ENCODE results near the gene LBHD2. TPM values are rescaled to one million over a fixed set of nuclear protein-coding genes. Genes with fewer than 3 reads are reported as not detected.

Gene LBHD2
- total and polyA plus RNA-seq, 2 of the 13 experiments (the other 11 are each of a cell fraction or from before 2014, with no cell fraction given) = 0.67 to 1.00 TPM

- TF ChIP-seq CERS6 (CRISPR knock-in tag; IDR thresholded peaks at IDR 0.05) (0 out of 2 replicates have a peak, but pooled peaks have one; percentile 62), ATF4 (CRISPR knock-in tag; IDR thresholded peaks at IDR 0.05) (peak in 1 of 2 experiments; percentile 92; a peak in 2 of 4 replicates), ATM (IDR thresholded peaks at IDR 0.05; ENCODE audit: borderline replicate concordance) (no peak), NFE2L2 (IDR thresholded peaks at IDR 0.05; ENCODE audit: low read length) (no peak), JUNB (CRISPR knock-in tag; IDR thresholded peaks at IDR 0.05; ENCODE audit: borderline replicate concordance) (no peak), FOXO4 (CRISPR knock-in tag; conservative IDR thresholded peaks at IDR 0.05) (peak; percentile 90; the same call in 1 of the 2 replicates), ETS1 (CRISPR knock-in tag; IDR thresholded peaks at IDR 0.05) (no peak), ZNF678 (CRISPR knock-in tag; IDR thresholded peaks at IDR 0.05) (no peak), ZNF12 (CRISPR knock-in tag; IDR thresholded peaks at IDR 0.05) (peak; percentile 53; the same call in 1 of the 2 replicates), ADNP (CRISPR knock-in tag; IDR thresholded peaks at IDR 0.05) (no peak), ZNF790 (CRISPR knock-in tag; IDR thresholded peaks at IDR 0.05; ENCODE audit: borderline replicate concordance) (0 out of 2 replicates have a peak, but pooled peaks have one; percentile 12), ZBTB42 (CRISPR knock-in tag; IDR thresholded peaks at IDR 0.05) (0 out of 2 replicates have a peak, but pooled peaks have one; percentile 58), HINFP (CRISPR knock-in tag; IDR thresholded peaks at IDR 0.05; ENCODE audit: low read depth) (no peak; the same call in 1 of the 2 replicates), ARHGAP35 (CRISPR knock-in tag; IDR thresholded peaks at IDR 0.05; ENCODE audit: borderline replicate concordance) (no peak), CCDC6 (CRISPR knock-in tag; IDR thresholded peaks at IDR 0.05) (peak; percentile 76), HDAC6 (IDR thresholded peaks at IDR 0.05; ENCODE audit: low read depth, low read length) (no peak), NCOR1 (IDR thresholded peaks at IDR 0.05; ENCODE audit: borderline replicate concordance, low read length) (peak; percentile 61; the same call in 1 of the 2 replicates), HDAC1 (CRISPR knock-in tag; IDR thresholded peaks at IDR 0.05) (peak; percentile 91), FUBP1 (CRISPR knock-in tag; IDR thresholded peaks at IDR 0.05; ENCODE audit: borderline replicate concordance) (no peak), ZNF460 (CRISPR knock-in tag; IDR thresholded peaks at IDR 0.05; ENCODE audit: borderline replicate concordance) (no peak; the same call in 1 of the 2 replicates)
These were observed 16.5 kb downstream of the LBHD2 start (continued) for GRCh38 chr14:103100281-103101121.
